Myocyte (in vitro differentiated cells): ENCODE results near the gene TOE1. TPM values are rescaled to one million over a fixed set of nuclear protein-coding genes. Genes with fewer than 3 reads are reported as not detected.

Experiments used
- DNase-seq: peaks from one replicate; pipeline ENCODE4 v3.0.0-alpha.2; 2012; ENCODE audit warnings: low read depth
- total RNA-seq: library from RNA; depleted of rRNA; stranded (reverse); fragments of >200 nt; gene quantifications from 2 replicates; pipeline ENCODE4 v1.2.3, GENCODE V29; 2014

Gene TOE1
- total RNA-seq, 1 donor from 2014 or later, result 4.7 TPM

DNA sequence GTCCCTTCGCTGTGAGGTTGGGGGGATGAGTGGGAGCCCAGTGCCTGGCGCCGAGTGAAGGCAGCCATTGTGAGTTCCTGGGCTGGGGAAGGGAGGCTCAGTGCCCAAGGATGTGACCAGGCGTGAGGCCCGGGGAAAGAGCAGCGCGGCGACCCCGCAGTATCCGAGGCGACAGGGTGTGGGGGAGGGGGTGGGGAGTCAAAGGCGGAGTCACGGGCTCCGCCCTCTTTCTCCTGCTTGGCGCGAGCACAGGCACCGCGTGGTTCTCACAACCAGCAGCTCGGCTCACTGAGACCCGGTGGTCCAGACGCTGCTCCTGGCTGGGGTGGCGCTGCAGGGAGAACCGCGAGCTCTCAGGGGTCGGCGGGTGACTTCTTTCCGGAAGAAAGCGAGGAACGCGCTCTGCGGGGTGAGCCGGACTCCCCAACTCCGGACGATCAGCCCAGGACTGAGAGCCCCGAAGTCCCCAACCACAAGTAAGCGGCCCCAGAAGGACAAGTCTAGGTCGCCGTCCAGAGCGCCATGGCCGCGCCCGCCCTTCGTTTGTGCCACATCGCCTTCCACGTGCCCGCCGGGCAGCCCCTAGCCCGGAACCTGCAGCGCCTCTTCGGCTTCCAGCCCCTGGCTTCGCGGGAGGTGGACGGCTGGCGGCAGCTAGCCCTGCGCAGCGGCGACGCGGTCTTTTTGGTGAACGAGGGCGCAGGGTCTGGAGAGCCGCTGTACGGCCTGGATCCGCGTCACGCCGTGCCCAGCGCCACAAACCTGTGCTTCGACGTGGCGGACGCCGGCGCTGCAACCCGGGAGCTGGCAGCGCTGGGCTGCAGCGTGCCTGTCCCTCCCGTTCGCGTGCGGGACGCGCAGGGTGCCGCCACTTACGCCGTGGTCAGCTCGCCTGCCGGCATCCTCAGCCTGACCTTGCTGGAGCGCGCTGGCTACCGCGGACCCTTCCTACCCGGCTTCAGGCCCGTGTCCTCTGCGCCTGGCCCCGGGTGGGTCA is 13.0 kb upstream of the TOE1 start, which contains the start of gene HPDL:
Gene HPDL (plus strand): TSS at position 269 of the 997 bp plus-strand sequence. CDS start 254 bp downstream, at position 523.
- DNase-seq, result no peak

DNA sequence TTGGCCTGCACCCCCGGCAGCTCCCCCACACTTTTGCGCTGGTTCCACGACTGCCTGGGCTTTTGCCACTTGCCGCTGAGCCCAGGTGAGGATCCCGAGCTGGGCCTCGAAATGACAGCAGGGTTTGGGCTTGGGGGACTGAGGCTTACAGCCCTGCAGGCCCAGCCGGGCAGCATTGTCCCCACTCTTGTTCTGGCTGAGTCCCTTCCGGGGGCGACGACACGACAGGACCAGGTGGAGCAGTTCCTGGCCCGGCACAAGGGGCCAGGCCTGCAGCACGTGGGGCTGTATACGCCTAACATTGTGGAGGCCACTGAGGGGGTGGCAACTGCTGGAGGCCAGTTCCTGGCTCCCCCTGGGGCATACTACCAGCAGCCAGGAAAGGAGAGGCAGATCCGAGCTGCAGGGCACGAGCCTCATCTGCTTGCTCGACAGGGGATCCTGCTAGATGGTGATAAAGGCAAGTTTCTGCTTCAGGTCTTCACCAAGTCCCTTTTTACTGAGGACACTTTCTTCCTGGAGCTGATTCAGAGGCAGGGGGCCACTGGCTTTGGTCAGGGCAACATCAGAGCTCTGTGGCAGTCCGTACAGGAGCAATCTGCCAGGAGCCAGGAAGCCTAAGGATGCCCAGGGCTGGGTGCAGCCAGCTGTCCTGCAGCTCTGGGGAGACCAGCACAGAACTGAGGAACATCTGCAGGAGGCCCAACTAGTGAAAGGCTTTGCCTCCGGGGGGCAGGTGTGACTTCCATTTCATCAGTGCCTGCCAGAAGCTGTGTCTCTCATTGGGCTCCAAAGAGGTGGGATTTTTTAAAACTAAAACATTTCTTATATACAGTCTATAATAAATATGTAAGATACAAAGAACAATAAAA is 12.1 kb upstream of the TOE1 start:
- DNase-seq, result no peak

- no peak for DNase-seq
Measured at GRCh38 chr1:45328680-45329079, 11.3 kb upstream of the TOE1 start.

DNA sequence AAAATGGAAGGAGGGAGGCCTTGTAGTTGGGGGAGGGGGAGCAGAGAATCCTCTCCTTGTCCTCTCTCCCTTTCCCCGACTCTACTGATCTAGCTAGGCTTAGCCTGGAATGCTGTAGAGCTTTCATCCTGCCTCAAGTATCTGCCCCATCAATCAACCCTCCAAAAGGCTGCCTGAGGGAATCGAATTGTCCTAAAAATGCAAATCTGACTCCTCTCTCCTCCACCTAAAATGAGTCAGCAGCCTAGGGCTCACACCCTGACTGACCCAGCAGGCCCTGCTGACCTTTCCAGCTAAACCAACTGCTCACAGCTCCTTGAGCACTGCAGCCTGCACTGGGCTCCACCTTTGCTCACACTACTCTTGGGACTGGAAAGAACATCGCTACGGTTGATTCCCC is 10.5 kb upstream of the TOE1 start:
- no peak for DNase-seq

- no peak for DNase-seq
Measured at GRCh38 chr1:45331436-45332345, 8.3 kb upstream of the TOE1 start.

GRCh38 chr1:45332346-45332720 is 7.6 kb upstream of the TOE1 start:
- DNase-seq, result no peak

DNA sequence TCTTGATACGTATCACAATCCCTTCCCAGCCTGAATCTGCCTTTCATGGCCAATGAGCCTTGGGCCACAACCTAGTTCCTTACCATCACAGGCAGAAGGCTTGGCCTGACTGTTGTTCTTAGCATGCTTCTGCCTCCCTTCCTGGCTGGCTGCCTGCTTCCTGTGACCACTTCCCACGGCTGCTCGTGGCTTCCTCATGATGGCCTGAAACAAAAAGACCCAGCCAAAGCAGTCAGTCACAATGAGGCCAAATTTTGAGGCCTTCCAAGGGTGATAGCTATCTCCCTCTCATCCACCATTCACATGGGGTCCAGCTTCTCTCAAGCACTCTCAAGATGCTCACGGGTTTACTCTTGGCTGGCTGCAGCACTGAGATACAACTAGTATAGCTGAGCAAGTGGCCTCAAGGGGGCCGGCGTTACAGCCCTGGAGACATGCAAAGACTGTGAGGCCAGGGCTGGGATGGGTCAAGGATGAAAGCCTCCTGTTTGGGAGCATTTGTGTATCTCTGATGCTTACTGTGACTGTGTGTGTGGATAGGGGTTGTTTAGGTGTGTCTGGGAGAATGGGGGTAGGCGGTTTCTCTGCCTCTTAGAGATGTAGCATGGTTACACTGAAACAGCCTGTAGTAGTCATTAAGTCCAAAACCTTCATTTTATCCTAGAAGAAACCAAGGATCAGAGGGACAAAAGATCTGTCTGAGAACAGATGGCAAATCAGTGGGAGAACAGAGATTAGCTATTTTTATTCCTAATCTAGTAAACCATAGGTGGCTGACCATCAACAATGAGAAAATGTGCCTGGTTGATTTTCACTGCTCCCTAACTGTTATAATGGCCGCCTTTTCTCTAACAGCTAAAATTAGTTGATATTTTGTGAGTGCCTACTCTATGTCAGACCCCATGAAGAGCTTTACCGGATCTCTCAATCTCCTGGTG is 5.4 kb upstream of the TOE1 start:
- DNase-seq, result no peak

- DNase-seq, result no peak
Measured at GRCh38 chr1:45335855-45336324, 4.1 kb upstream of the TOE1 start.

DNA sequence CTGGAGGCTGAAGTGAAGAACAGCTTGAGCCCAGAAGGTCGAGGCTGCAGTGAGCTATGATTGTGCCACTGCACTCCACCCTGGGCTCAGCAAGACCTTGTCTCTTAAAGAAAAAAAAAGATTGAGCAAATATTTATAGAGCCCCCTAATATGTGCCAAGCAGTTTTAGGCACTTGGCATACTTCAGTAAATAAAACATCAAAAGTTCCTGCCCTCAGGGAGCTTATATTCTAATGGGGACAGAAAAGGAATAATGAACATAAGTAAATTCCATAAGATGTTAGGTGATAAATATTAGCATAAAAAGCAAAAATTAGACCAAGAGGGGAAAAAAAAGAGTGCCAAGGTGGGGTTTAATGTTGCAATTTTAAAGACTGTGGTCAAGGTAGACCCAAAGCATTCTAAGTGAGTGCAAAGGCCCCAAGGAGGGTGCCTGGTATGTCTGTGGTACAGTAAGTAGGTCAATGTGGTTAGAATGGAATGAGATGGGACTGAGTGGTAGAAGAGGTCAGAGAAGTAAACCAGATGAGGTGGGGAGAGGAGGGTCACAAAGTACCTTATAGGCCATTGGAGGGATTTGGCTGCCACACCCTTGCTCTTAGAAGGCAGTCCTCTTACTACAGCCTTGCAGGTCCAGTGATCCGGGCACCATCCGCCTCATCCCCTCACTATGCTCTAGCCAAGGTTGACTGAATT is 2.2 kb upstream of the TOE1 start:
- no peak for DNase-seq

DNA sequence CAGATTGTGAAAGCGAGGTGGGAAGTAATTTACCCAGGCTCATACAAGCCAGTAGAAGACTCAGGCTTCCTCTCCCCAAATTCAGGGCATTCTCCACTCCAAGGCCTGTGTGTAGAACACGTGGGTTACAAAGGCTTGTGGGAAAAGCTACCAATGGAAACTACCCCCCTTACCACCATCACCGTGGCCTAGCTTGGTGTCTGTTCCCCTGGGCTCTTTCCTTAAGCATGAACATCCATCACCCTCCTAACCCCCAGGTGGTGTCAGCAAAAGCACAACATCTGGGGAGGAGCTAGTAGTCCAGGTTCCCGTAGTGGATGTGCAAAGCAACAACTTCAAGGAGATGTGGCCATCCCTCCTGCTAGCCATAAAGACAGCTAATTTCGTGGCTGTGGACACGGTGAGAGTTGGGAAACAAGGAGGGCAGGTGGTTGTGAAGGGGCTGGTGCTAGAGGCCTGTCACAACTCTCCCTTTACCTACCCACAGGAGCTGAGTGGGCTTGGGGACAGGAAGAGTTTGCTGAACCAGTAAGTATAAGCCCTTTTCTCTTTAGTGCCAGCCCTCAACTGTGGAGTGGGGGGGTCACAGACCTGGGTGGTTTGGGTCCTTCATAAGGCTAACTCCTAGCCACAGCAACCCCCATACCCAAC is 971 bp downstream of the TOE1 start:
- peak; percentile 27 for DNase-seq

- DNase-seq, result no peak
Measured at GRCh38 chr1:45344499-45344898, 4.5 kb downstream of the TOE1 start.

- no peak for DNase-seq
Measured at GRCh38 chr1:45345014-45345413, 5.0 kb downstream of the TOE1 start.

DNA sequence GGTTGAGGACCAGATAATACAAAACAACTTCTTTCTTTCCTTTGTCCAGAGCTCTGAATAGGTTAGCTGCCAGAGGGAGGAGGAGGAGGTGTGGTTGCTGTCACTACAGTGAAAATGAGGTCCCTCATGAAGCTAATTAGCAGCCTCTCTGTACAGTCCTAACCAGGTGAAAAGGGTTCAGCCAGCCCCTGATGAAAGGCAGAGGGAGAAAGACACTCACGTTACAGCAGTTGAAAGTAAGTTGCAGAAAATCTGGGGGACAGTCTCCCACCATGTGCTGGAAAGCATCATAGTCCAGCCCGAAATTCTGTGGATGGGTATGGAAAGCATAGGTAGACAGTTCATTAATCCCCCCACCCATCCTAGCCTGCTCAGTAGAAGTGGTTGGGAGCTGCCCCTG is 6.5 kb downstream of the TOE1 start:
- no peak for DNase-seq

DNA sequence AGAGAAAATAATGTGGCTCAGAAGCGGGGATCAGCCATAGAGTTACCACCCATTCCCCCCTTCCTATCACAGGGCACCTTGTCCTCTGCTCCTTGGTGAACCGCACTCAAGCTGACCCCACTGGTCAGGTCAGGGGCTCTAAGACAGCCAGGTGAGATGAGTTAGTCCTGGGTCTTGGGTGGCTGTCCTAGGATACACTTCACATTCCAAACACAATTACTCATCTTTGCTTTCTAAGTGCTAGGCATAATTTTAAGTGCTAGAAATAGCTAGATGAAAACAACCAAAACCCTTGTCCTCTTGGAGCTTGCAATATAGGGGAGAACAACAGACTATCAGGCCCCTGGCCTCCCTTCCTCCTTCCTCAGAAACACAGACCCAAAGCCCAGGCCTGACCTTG is 8.1 kb downstream of the TOE1 start:
- peak; percentile 18 for DNase-seq

- no peak for DNase-seq
Measured at GRCh38 chr1:45348609-45348965, 8.6 kb downstream of the TOE1 start.

DNA sequence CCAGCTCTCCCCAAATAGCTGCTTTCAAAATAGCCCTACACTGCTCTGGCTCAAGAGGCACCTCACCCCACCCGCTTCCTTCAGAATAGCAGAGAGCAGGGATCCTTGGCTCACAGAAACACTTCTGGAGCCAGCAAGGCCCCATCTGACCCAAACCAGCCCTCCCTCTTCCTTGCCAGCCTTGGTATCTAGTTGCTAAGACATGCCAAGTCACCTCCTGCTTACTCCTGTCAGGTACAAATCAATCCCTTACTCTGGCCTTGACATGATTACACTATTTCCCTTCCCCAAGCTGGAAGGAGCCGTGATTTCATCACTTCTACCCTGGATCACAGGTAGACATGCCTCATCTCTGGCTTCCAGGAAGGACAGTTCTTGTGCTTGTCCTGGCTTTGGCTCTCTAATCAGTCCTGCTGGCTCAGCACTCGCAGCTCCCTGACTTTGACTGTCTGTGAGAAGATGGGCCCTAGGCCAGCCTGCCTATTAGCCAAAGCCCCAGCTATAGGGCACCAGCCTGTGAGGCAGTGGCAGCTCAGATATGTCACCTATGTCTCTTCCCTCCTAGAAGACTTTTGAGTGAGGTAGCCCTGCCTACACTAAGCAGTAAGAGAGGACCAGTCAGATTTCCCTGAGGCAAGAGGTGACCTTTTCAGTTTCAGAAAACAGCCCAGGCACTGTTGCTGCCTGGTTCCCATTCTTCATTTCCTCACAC is 9.2 kb downstream of the TOE1 start:
- DNase-seq, result peak; percentile 23

GRCh38 chr1:45351508-45351907 is 11.5 kb downstream of the TOE1 start:
- DNase-seq, result no peak

GRCh38 chr1:45353685-45354084 is 13.7 kb downstream of the TOE1 start:
- DNase-seq, result no peak
